Hepatocyte (in vitro differentiated cells): Measurements from ENCODE around the gene OSMR. TPM values are rescaled to one million over a fixed set of nuclear protein-coding genes. Genes with fewer than 3 reads are reported as not detected.

Source experiments
- DNase-seq: peaks from one replicate; pipeline ENCODE4 v3.0.0-alpha.2; 2016; ENCODE audit warnings: low spot score
- H2AFZ ChIP-seq: fragments of 200-600 bp; sonication (generic); 2 replicates; pipeline ENCODE4 v1.6.0; 2016; ENCODE audit warnings: antibody characterized with exemption, mild to moderate bottlenecking
- H3K27ac ChIP-seq: fragments of 200-600 bp; sonication (generic); 2 replicates; pipeline ENCODE4 v1.5.1; 2016; ENCODE audit warnings: mild to moderate bottlenecking
- H3K27me3 ChIP-seq: fragments of 200-600 bp; sonication (generic); 2 replicates; pipeline ENCODE4 v1.6.1; 2016
- H3K36me3 ChIP-seq: fragments of 200-600 bp; sonication (generic); replicated peaks from 2 replicates; pipeline ENCODE4 v1.5.1; 2016; ENCODE audit warnings: low read depth; ENCODE audit not compliant: insufficient read depth
- H3K4me1 ChIP-seq: fragments of 200-600 bp; sonication (generic); 2 replicates; pipeline ENCODE4 v1.5.1; 2016; ENCODE audit warnings: mild to moderate bottlenecking, moderate library complexity; ENCODE audit not compliant: insufficient read depth
- H3K4me2 ChIP-seq: fragments of 200-600 bp; sonication (generic); 2 replicates; pipeline ENCODE4 v1.6.0; 2016
- H3K4me3 ChIP-seq: fragments of 200-600 bp; sonication (generic); 2 replicates; pipeline ENCODE4 v1.5.1; 2016; ENCODE audit warnings: mild to moderate bottlenecking
- H3K79me2 ChIP-seq: fragments of 200-600 bp; sonication (generic); 2 replicates; pipeline ENCODE4 v1.6.0; 2017; ENCODE audit warnings: mild to moderate bottlenecking
- H3K9me2 ChIP-seq: fragments of 200-600 bp; sonication (generic); replicated peaks from 2 replicates; pipeline ENCODE4 v1.6.0; 2017; ENCODE audit warnings: mild to moderate bottlenecking; ENCODE audit not compliant: insufficient read depth
- H3K9me3 ChIP-seq: fragments of 200-600 bp; sonication (generic); 2 replicates; pipeline ENCODE4 v1.5.1; 2016; ENCODE audit warnings: low read depth, mild to moderate bottlenecking
- H4K20me1 ChIP-seq: fragments of 200-600 bp; sonication (generic); 2 replicates; pipeline ENCODE4 v1.6.0; 2016; ENCODE audit warnings: mild to moderate bottlenecking; ENCODE audit not compliant: insufficient read depth, poor library complexity, severe bottlenecking
- CTCF ChIP-seq: fragments of 200-600 bp; sonication (generic); IDR thresholded peaks from 2 replicates; pipeline ENCODE4 v1.5.1; 2016; ENCODE audit warnings: antibody characterized with exemption, mild to moderate bottlenecking; ENCODE audit not compliant: poor library complexity
- EZH2 ChIP-seq: fragments of 200-600 bp; sonication (generic); IDR thresholded peaks from 2 replicates; pipeline ENCODE4 v1.6.1; 2016; ENCODE audit warnings: antibody characterized with exemption, mild to moderate bottlenecking, borderline replicate concordance
- EZH2phosphoT487 ChIP-seq: fragments of 200-600 bp; sonication (generic); IDR thresholded peaks from one replicate; pipeline ENCODE4 v1.6.1; 2018; ENCODE audit warnings: antibody characterized with exemption, mild to moderate bottlenecking, low read depth, moderate library complexity; ENCODE audit not compliant: unreplicated experiment, severe bottlenecking
- WGBS: methylation state at CpG from one replicate; pipeline ENCODE4 v1.1.6; 2016; ENCODE audit warnings: low lambda C conversion rate; ENCODE audit errors: missing lambda C conversion rate; 5-methylcytosine and 5-hydroxymethylcytosine counted together
- polyA plus RNA-seq: library from polyadenylated mRNA; unstranded; fragments of >200 nt; fragmentation: Nextera tagmentation; extraction: Ambion mirVana; gene quantifications from 2 replicates; pipeline ENCODE4 v1.2.1, GENCODE V29; 2016
- total RNA-seq: library from RNA; depleted of rRNA; stranded (reverse); fragments of >200 nt; gene quantifications from 2 replicates; pipeline ENCODE4 v1.2.3, GENCODE V29; 2014

The OSMR gene
- total and polyA plus RNA-seq, 2 experiments from 2014 or later = 15.1 to 17.6 TPM

GRCh38 chr5:38927470-38927869 lies 81.7 kb downstream of the OSMR start:
- WGBS = 92% methylated on average over 2 of the region's 2 CpGs

GRCh38 chr5:38929838-38930237 lies 84.0 kb downstream of the OSMR start:
- 57% methylated on average over 2 of the region's 2 CpGs for WGBS
- Histone ChIP-seq H3K9me2 (no peaks in the 10 kb centered on the region), H3K79me2 (no peaks in the 10 kb centered on the region), H2AFZ (no peak overlapping the region), H3K9me3 (no peaks in the 10 kb centered on the region), H3K27ac (no peak overlapping the region), H3K27me3 (no peaks in the 10 kb centered on the region), H4K20me1 (no peaks in the 10 kb centered on the region), H3K4me3 (no peak overlapping the region), H3K4me1 (peaks cover 5% of the 10 kb centered on the region), H3K36me3 (no peaks in the 10 kb centered on the region), H3K4me2 (no peak overlapping the region)
- no peak for TF ChIP-seq EZH2
- TF ChIP-seq CTCF = no peak
- no peak for TF ChIP-seq EZH2phosphoT487
- DNase-seq = no peak

More at GRCh38 chr5:38927470-38927869, 81.7 kb downstream of the OSMR start:
- Histone ChIP-seq H4K20me1 (no peaks in the 10 kb centered on the region), H3K36me3 (no peaks in the 10 kb centered on the region), H3K4me3 (no peak overlapping the region), H3K27ac (no peak overlapping the region), H2AFZ (no peak overlapping the region), H3K4me1 (peaks cover 5% of the 10 kb centered on the region), H3K9me2 (no peaks in the 10 kb centered on the region), H3K4me2 (no peak overlapping the region), H3K27me3 (no peaks in the 10 kb centered on the region), H3K79me2 (no peaks in the 10 kb centered on the region), H3K9me3 (no peaks in the 10 kb centered on the region)
- TF ChIP-seq EZH2phosphoT487 = no peak
- DNase-seq = no peak

- H3K36me3 ChIP-seq = no peaks in the 10 kb centered on the region
- no peak overlapping the region for H3K27ac ChIP-seq
- H3K79me2 ChIP-seq = no peaks in the 10 kb centered on the region
- no peak for DNase-seq
- no peak overlapping the region for H3K4me3 ChIP-seq
- H3K4me2 ChIP-seq = no peak overlapping the region
- 98% methylated on average over 4 of the region's 4 CpGs for WGBS
- TF ChIP-seq CTCF = no peak
- TF ChIP-seq EZH2phosphoT487 = no peak
- no peak overlapping the region for H2AFZ ChIP-seq
- no peaks in the 10 kb centered on the region for H4K20me1 ChIP-seq
- no peaks in the 10 kb centered on the region for H3K4me1 ChIP-seq
- H3K9me3 ChIP-seq = no peaks in the 10 kb centered on the region
- H3K27me3 ChIP-seq = no peaks in the 10 kb centered on the region
- no peaks in the 10 kb centered on the region for H3K9me2 ChIP-seq
Observed at GRCh38 chr5:38931731-38932130, 85.9 kb downstream of the OSMR start.

GRCh38 chr5:38932854-38933408 lies 87.1 kb downstream of the OSMR start:
- TF ChIP-seq EZH2 (no peak), CTCF (no peak), EZH2phosphoT487 (no peak)
- no peak overlapping the region for H3K4me3 ChIP-seq
- H3K27ac ChIP-seq = no peak overlapping the region
- no peak overlapping the region for H2AFZ ChIP-seq
- H3K9me3 ChIP-seq = no peaks in the 10 kb centered on the region
- H3K4me2 ChIP-seq = no peak overlapping the region
- no peaks in the 10 kb centered on the region for H3K9me2 ChIP-seq
- 88% methylated on average over 4 of the region's 4 CpGs for WGBS
- H3K4me1 ChIP-seq = no peaks in the 10 kb centered on the region
- no peaks in the 10 kb centered on the region for H3K79me2 ChIP-seq
- H3K36me3 ChIP-seq = no peaks in the 10 kb centered on the region
- no peak for DNase-seq
- no peaks in the 10 kb centered on the region for H4K20me1 ChIP-seq
- H3K27me3 ChIP-seq = no peaks in the 10 kb centered on the region
